Measurements from ENCODE around the gene MAMDC2. TPM values are rescaled to one million over a fixed set of nuclear protein-coding genes. Genes with fewer than 3 reads are reported as not detected.

MAMDC2 gene
- total and polyA plus RNA-seq, 2 of the 8 experiments (the other 6 are each of a cell fraction or from before 2014, with no cell fraction given) = 6.1 to 15.4 TPM

DNA sequence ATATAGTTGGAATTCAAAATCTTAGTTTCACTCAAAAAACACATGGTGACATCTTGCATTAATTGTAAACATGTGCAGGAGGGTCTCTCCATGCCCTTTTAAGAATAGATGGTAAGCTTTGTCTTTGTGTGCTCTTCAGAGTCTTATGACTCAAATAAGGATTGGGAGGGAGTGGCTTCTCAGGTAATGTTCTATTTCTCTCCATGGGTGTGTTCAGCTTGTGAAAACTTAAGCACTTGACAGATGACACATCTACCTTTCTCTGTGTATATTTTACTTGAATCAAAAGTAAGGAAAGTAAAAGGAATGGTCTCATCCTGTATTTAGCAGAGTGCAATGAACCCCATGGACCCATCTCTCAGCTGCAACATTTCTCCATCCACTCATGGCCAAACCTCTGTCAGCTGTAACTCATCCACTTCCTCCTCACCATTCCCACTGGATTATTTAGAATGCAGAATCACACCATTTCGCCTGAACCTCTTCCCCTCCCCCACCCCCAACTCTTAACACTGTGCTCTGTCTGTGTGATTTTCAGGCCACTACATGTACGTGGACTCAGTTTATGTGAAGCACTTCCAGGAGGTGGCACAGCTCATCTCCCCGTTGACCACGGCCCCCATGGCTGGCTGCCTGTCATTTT, 82.1 kb downstream of the MAMDC2 start:
- no peak overlapping the region for H3K14ac ChIP-seq (ENCODE audit: insufficient read length)
- ChIA-PET POLR2A (ENCODE audit: partially characterized antibody) (interaction anchor here (0.8 kb wide), 1 partner anchor 81 kb away, joined by 3 read pairs; no protein-coding TSS in a partner anchor), CTCF (ENCODE audit: partially characterized antibody) (interaction anchor here (0.7 to 13.1 kb wide), 3 partner anchors 8 to 154 kb away, joined by 3 to 113 read pairs (median 5); no protein-coding TSS in a partner anchor)
- H3K79me2 ChIP-seq (ENCODE audit: control insufficient read depth in 1 of 2, insufficient read depth in 2 of 2, low read length in 2 of 2) = no peaks in the 10 kb centered on the region
- H3K23me2 ChIP-seq (ENCODE audit: low read depth, low read length) = no peaks in the 10 kb centered on the region
- peaks cover 0 to 2% (median 0%) of the 10 kb centered on the region in 4 experiments; a peak in 1 of 8 replicates for H3K36me3 ChIP-seq (ENCODE audit: control insufficient read depth in 2 of 4, insufficient read depth in 4 of 4, low read length in 3 of 4)
- peaks cover 0 to 3% of the 10 kb centered on the region in 2 experiments for H4K20me1 ChIP-seq (replicated peaks in 1 of 2; ENCODE audit: control insufficient read depth in 1 of 2, insufficient read depth in 2 of 2, low read length in 2 of 2)
- no peak overlapping the region for H3K56ac ChIP-seq (replicated peaks; ENCODE audit: insufficient read length, low read depth, low read length)
- DNase-seq (ENCODE audit: low read depth in 1 of 2, low spot score in 2 of 2) = no peak
- no peak overlapping the region for H4K91ac ChIP-seq (replicated peaks; ENCODE audit: insufficient read length, low read length)
- H2BK12ac ChIP-seq (ENCODE audit: low read depth, low read length) = no peak overlapping the region
- FAIRE-seq = no peak
- H3K4ac ChIP-seq (replicated peaks; ENCODE audit: insufficient read length, low read depth, low read length) = no peak overlapping the region
- H4K5ac ChIP-seq (ENCODE audit: insufficient read length, low read depth, low read length) = no peak overlapping the region
- no peak overlapping the region for H2BK15ac ChIP-seq (ENCODE audit: low read length)
- H2BK5ac ChIP-seq (ENCODE audit: low read depth, low read length) = no peak overlapping the region
- H3K27ac ChIP-seq (ENCODE audit: low read depth, low read length) = no peak overlapping the region
- no peak overlapping the region for H3K4me2 ChIP-seq (ENCODE audit: insufficient read depth in 1 of 2, low read depth in 2 of 2, low read length in 2 of 2)
- H3K18ac ChIP-seq (ENCODE audit: extremely low read depth, low read length) = no peak overlapping the region
- no peaks in the 10 kb centered on the region for H3K27me3 ChIP-seq (replicated peaks in 1 of 4; ENCODE audit: control insufficient read depth in 3 of 4, extremely low read depth in 1 of 4, insufficient read depth in 3 of 4, low read length in 3 of 4)
- no peak overlapping the region for H3K23ac ChIP-seq (ENCODE audit: insufficient read length)
- H2AK5ac ChIP-seq (ENCODE audit: low read depth, low read length) = no peak overlapping the region
- WGBS, 2 experiments (ENCODE audit: extremely low coverage in 1 of 2, insufficient coverage in 1 of 2, insufficient read length in 1 of 2, insufficient replicate concordance in 2 of 2, low coverage in 1 of 2, low lambda C conversion rate in 2 of 2, missing lambda C conversion rate in 1 of 2) = 84% methylated on average over 4 of the region's 4 CpGs; no CpG with 5 or more reads in 1 of the 2 experiments
- H2BK20ac ChIP-seq (ENCODE audit: low read length) = no peak overlapping the region
- H3K4me3 ChIP-seq (ENCODE audit: extremely low read depth in 1 of 4, insufficient read depth in 2 of 4, low read depth in 3 of 4, low read length in 4 of 4) = no peak overlapping the region
- H2BK120ac ChIP-seq (replicated peaks; ENCODE audit: low read depth, low read length) = no peak overlapping the region
- H4K8ac ChIP-seq (ENCODE audit: extremely low read depth, insufficient read depth, low read length) = no peak overlapping the region
- no peaks in the 10 kb centered on the region for H3K9me3 ChIP-seq (ENCODE audit: insufficient read depth in 2 of 2, low read depth in 1 of 2, low read length in 1 of 2)
- H2AFZ ChIP-seq (ENCODE audit: low read length) = no peak overlapping the region
- no peak overlapping the region for H3K9ac ChIP-seq (replicated peaks in 1 of 4; ENCODE audit: extremely low read depth in 1 of 4, low read depth in 3 of 4, low read length in 3 of 4)
- H3K4me1 ChIP-seq (replicated peaks in 1 of 4; ENCODE audit: control insufficient read depth in 3 of 4, insufficient read depth in 4 of 4, low read length in 3 of 4) = peaks cover 0 to 5% (median 0%) of the 10 kb centered on the region in 4 experiments; a peak in 1 of 7 replicates
- H3K79me1 ChIP-seq (ENCODE audit: low read depth, low read length) = no peaks in the 10 kb centered on the region
- TF ChIP-seq MAFK (IDR thresholded peaks at IDR 0.05; ENCODE audit: low read depth, low read length) = no peak

Data from H1 (cell line).